H1 (cell line): ENCODE measurements around the gene PRKN. TPM values are rescaled to one million over a fixed set of nuclear protein-coding genes. Genes with fewer than 3 reads are reported as not detected.
A peak's percentile ranks its signal among the peaks of the same experiment; 100 is the strongest.

ENCODE experiments used
- CTCF ChIA-PET: fragments of 300-600 bp; sonication (Branson Sonifier 250); formaldehyde crosslinking; loops from one replicate; lab custom pipeline; 2021; ENCODE audit not compliant: partially characterized antibody; lab: Charles Lee
- POLR2A ChIA-PET: fragments of 300-600 bp; sonication (Branson Sonifier 250); formaldehyde crosslinking; loops from one replicate; lab custom pipeline; 2021; ENCODE audit warnings: inconsistent platforms; ENCODE audit not compliant: partially characterized antibody; lab: Charles Lee
- DNase-seq, 2 experiments: peaks; one replicate each; pipeline versions ENCODE4 v3.0.0 to v3.0.0-alpha.2; 2010 to 2022; ENCODE audit warnings: low spot score in 2 of 2, low read depth in 1 of 2, mixed read lengths in 1 of 2
- FAIRE-seq: peaks from 2 replicates; lab custom pipeline; 2011; peaks lifted over from hg19 to GRCh38; lab: Jason Lieb, UNC
- H2AFZ ChIP-seq: 2 replicates; pipeline ENCODE4 v1.8.1; 2012; ENCODE audit warnings: low read length, inconsistent platforms
- H2AK5ac ChIP-seq: 2 replicates; pipeline ENCODE4 v1.6.1; 2013; ENCODE audit warnings: low read depth, low read length
- H2BK120ac ChIP-seq: replicated peaks from 2 replicates; pipeline ENCODE3; 2013; ENCODE audit warnings: low read depth, low read length, inconsistent platforms
- H2BK12ac ChIP-seq: 2 replicates; pipeline ENCODE4 v1.6.1; 2013; ENCODE audit warnings: low read depth, low read length
- H2BK15ac ChIP-seq: 2 replicates; pipeline ENCODE4 v1.6.1; 2013; ENCODE audit warnings: low read length
- H2BK20ac ChIP-seq: 2 replicates; pipeline ENCODE4 v1.6.1; 2013; ENCODE audit warnings: low read length
- H2BK5ac ChIP-seq: 2 replicates; pipeline ENCODE4 v1.6.1; 2013; ENCODE audit warnings: low read depth, low read length
- H3K14ac ChIP-seq: 2 replicates; pipeline ENCODE4 v1.6.1; 2013; ENCODE audit warnings: inconsistent platforms; ENCODE audit not compliant: insufficient read length
- H3K18ac ChIP-seq: 2 replicates; pipeline ENCODE4 v1.6.1; 2013; ENCODE audit warnings: low read length; ENCODE audit errors: extremely low read depth
- H3K23ac ChIP-seq: 2 replicates; pipeline ENCODE4 v1.6.1; 2013; ENCODE audit warnings: inconsistent platforms; ENCODE audit not compliant: insufficient read length
- H3K23me2 ChIP-seq: 2 replicates; pipeline ENCODE4 v1.6.1; 2013; ENCODE audit warnings: low read depth, low read length
- H3K27ac ChIP-seq: 2 replicates; pipeline ENCODE4 v1.6.1; 2011; ENCODE audit warnings: low read depth, low read length, inconsistent platforms
- H3K27me3 ChIP-seq, 4 experiments: replicated peaks in 1 of 4; 1 replicate in 1 of 4; 2 replicates in 3 of 4; pipeline versions ENCODE4 v1.6.1 to v1.8.1; 2011 to 2013; ENCODE audit warnings: low read length in 3 of 4, mild to moderate bottlenecking in 3 of 4, inconsistent platforms in 2 of 4, mixed read lengths in 2 of 4, moderate library complexity in 1 of 4; ENCODE audit not compliant: control insufficient read depth in 3 of 4, insufficient read depth in 3 of 4; ENCODE audit errors: extremely low read depth in 1 of 4
- H3K36me3 ChIP-seq, 4 experiments: 2 replicates each; pipeline versions ENCODE4 v1.6.1 to v1.8.1; 2011 to 2013; ENCODE audit warnings: mild to moderate bottlenecking in 4 of 4, low read length in 3 of 4, moderate library complexity in 2 of 4, control low read depth in 1 of 4, inconsistent platforms in 1 of 4; ENCODE audit not compliant: insufficient read depth in 4 of 4, control insufficient read depth in 2 of 4
- H3K4ac ChIP-seq: replicated peaks from 2 replicates; pipeline ENCODE3; 2013; ENCODE audit warnings: low read length, low read depth, mixed read lengths, inconsistent platforms; ENCODE audit not compliant: insufficient read length
- H3K4me1 ChIP-seq, 4 experiments: replicated peaks in 1 of 4; 1 replicate in 1 of 4; 2 replicates in 3 of 4; pipeline versions ENCODE4 v1.6.1 to v1.8.1; 2011 to 2013; ENCODE audit warnings: low read length in 3 of 4, inconsistent platforms in 2 of 4, mixed read lengths in 1 of 4; ENCODE audit not compliant: insufficient read depth in 4 of 4, control insufficient read depth in 3 of 4
- H3K4me2 ChIP-seq, 2 experiments: 2 replicates each; pipeline versions ENCODE4 v1.6.1 to v1.8.1; 2011 to 2013; ENCODE audit warnings: low read depth in 2 of 2, low read length in 2 of 2, control low read depth in 1 of 2, inconsistent platforms in 1 of 2, mild to moderate bottlenecking in 1 of 2; ENCODE audit not compliant: insufficient read depth in 1 of 2
- H3K4me3 ChIP-seq, 4 experiments: fragments of 200-600, 300-600 bp in 1 of 4; sonication (generic), shearing (Covaris generic), sonication (Bioruptor Twin) in 1 of 4; 2 replicates each; pipeline versions ENCODE4 v1.5.1 to v1.8.1; 2011 to 2016; ENCODE audit warnings: low read length in 4 of 4, low read depth in 3 of 4, control low read depth in 2 of 4, inconsistent platforms in 2 of 4, mild to moderate bottlenecking in 2 of 4, mixed read lengths in 1 of 4, moderate library complexity in 1 of 4; ENCODE audit not compliant: insufficient read depth in 2 of 4; ENCODE audit errors: extremely low read depth in 1 of 4
- H3K56ac ChIP-seq: replicated peaks from 2 replicates; pipeline ENCODE3; 2013; ENCODE audit warnings: low read depth, mild to moderate bottlenecking, mixed read lengths, low read length, inconsistent platforms; ENCODE audit not compliant: insufficient read length
- H3K79me1 ChIP-seq: 2 replicates; pipeline ENCODE4 v1.6.1; 2013; ENCODE audit warnings: low read depth, low read length, control low read depth
- H3K79me2 ChIP-seq, 2 experiments: 2 replicates each; pipeline versions ENCODE4 v1.6.1 to v1.8.1; 2012 to 2013; ENCODE audit warnings: low read length in 2 of 2, mild to moderate bottlenecking in 2 of 2, inconsistent platforms in 1 of 2; ENCODE audit not compliant: insufficient read depth in 2 of 2, control insufficient read depth in 1 of 2
- H3K9ac ChIP-seq, 4 experiments: replicated peaks in 1 of 4; 1 replicate in 1 of 4; 2 replicates in 3 of 4; pipeline versions ENCODE4 v1.6.1 to v1.8.1; 2011 to 2013; ENCODE audit warnings: low read depth in 3 of 4, low read length in 3 of 4, control low read depth in 2 of 4, mild to moderate bottlenecking in 2 of 4, moderate library complexity in 2 of 4, inconsistent platforms in 1 of 4; ENCODE audit errors: extremely low read depth in 1 of 4
- H3K9me3 ChIP-seq, 2 experiments: 2 replicates each; pipeline versions ENCODE4 v1.6.1 to v1.8.1; 2012 to 2013; ENCODE audit warnings: mild to moderate bottlenecking in 2 of 2, moderate library complexity in 2 of 2, control low read depth in 1 of 2, inconsistent platforms in 1 of 2, low read depth in 1 of 2, low read length in 1 of 2, mixed read lengths in 1 of 2; ENCODE audit not compliant: insufficient read depth in 2 of 2
- H4K20me1 ChIP-seq, 2 experiments: replicated peaks in 1 of 2; 2 replicates each; pipeline versions ENCODE3 to v1.8.1; 2011 to 2013; ENCODE audit warnings: inconsistent platforms in 2 of 2, low read length in 2 of 2, mild to moderate bottlenecking in 1 of 2; ENCODE audit not compliant: insufficient read depth in 2 of 2, control insufficient read depth in 1 of 2
- H4K5ac ChIP-seq: 2 replicates; pipeline ENCODE4 v1.6.1; 2013; ENCODE audit warnings: low read length, low read depth, mixed read lengths, inconsistent platforms; ENCODE audit not compliant: insufficient read length
- H4K8ac ChIP-seq: 2 replicates; pipeline ENCODE4 v1.8.0; 2013; ENCODE audit warnings: mild to moderate bottlenecking, moderate library complexity, low read length, inconsistent platforms; ENCODE audit not compliant: insufficient read depth; ENCODE audit errors: extremely low read depth
- H4K91ac ChIP-seq: replicated peaks from 2 replicates; pipeline ENCODE3; 2013; ENCODE audit warnings: low read length, mixed read lengths, inconsistent platforms; ENCODE audit not compliant: insufficient read length
- TAF7 ChIP-seq: optimal IDR thresholded peaks from 2 replicates; pipeline ENCODE3; 2011; ENCODE audit warnings: low read depth, mild to moderate bottlenecking, inconsistent platforms, low read length, moderate library complexity, borderline replicate concordance
- WGBS, 2 experiments: shearing (Covaris generic) in 1 of 2; methylation state at CpG; one replicate each; pipeline versions ENCODE4 v1.1.6 to v1.1.7; 2013 to 2015; ENCODE audit warnings: low lambda C conversion rate in 2 of 2, mixed read lengths in 2 of 2, inconsistent platforms in 1 of 2, low coverage in 1 of 2, missing lambda C conversion rate in 1 of 2; ENCODE audit not compliant: insufficient replicate concordance in 2 of 2, insufficient coverage in 1 of 2, insufficient read length in 1 of 2; ENCODE audit errors: extremely low coverage in 1 of 2, missing lambda C conversion rate in 1 of 2; 5-methylcytosine and 5-hydroxymethylcytosine counted together
- polyA plus RNA-seq, 7 experiments: library from polyadenylated mRNA; depleted of rRNA in 3 of 7; stranded (reverse) in 5 of 7; unstranded in 2 of 7; fragments of >200 nt in 5 of 7; fragments of 200-250 nt in 2 of 7; gene quantifications; 1 replicate in 5 of 7; 2 replicates in 1 of 7; 4 replicates in 1 of 7; pipeline versions ENCODE4 v1.2.1 to v1.2.3, GENCODE V29; 2011 to 2013; ENCODE audit warnings: missing spikeins in 2 of 7, mixed read lengths in 2 of 7
- total RNA-seq: library from RNA; stranded (reverse); fragmentation: NEBNext Ultra II Directional; extraction: Animal tissue kit (Norgen Biotek cat#: 25700); gene quantifications from 2 replicates; pipeline ENCODE4 v1.2.1, GENCODE V29; 2021

The PRKN gene
- total and polyA plus RNA-seq, 2 of the 8 experiments (the other 6 are each of a cell fraction or from before 2014, with no cell fraction given) = 0.13 to 0.29 TPM

DNA sequence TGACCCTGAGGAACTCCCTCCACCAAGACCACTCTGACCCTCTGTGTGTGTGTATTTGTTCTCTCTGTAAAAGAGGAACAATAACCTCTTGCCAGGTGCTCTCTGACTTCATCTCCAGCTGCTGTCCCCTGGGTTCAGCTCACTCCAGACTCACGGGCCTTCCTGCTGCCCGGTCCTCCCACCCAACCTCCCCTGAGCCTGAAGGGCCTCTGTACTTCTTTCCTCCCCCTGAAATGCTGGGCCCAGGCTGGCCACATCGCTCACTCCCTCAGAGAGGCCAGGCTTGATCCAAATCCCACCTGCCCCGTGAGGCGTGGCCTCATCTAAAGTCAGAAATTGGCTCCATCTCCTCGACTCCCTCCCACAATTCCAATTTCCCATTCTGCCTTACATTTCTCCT is 202.4 kb downstream of the PRKN start:
- no peak overlapping the region for H2BK120ac ChIP-seq
- no peaks in the 10 kb centered on the region for H3K27me3 ChIP-seq
- no peak overlapping the region for H2BK20ac ChIP-seq
- no peak overlapping the region for H3K56ac ChIP-seq
- H4K91ac ChIP-seq = no peak overlapping the region
- H4K20me1 ChIP-seq = no peaks in the 10 kb centered on the region
- CTCF ChIA-PET = no interaction called here
- no peak overlapping the region for H4K8ac ChIP-seq
- H3K4me2 ChIP-seq = no peak overlapping the region
- no peak overlapping the region for H3K4me3 ChIP-seq
- H3K18ac ChIP-seq = no peak overlapping the region
- no peak overlapping the region for H3K14ac ChIP-seq
- 87% methylated on average over 6 of the region's 6 CpGs; no CpG with 5 or more reads in 1 of the 2 experiments for WGBS, 2 experiments
- H3K79me2 ChIP-seq = no peaks in the 10 kb centered on the region
- H3K4ac ChIP-seq = no peak overlapping the region
- no peaks in the 10 kb centered on the region for H3K79me1 ChIP-seq
- FAIRE-seq (no peak), DNase-seq (no peak)
- POLR2A ChIA-PET = no interaction called here
- no peak overlapping the region for H2BK15ac ChIP-seq
- H3K36me3 ChIP-seq = no peaks in the 10 kb centered on the region
- no peak overlapping the region for H3K23ac ChIP-seq
- no peaks in the 10 kb centered on the region for H3K23me2 ChIP-seq
- H3K9me3 ChIP-seq = no peaks in the 10 kb centered on the region
- no peak for TF ChIP-seq TAF7
- H3K27ac ChIP-seq = no peak overlapping the region
- peaks cover 0 to 5% (median 1%) of the 10 kb centered on the region in 4 experiments; a peak in 2 of 7 replicates for H3K4me1 ChIP-seq
- H2BK5ac ChIP-seq = no peak overlapping the region
- H2AK5ac ChIP-seq = no peak overlapping the region
- no peak overlapping the region for H3K9ac ChIP-seq
- no peak overlapping the region for H2BK12ac ChIP-seq
- 0 out of 2 replicates have a peak overlapping the region, but pooled peaks have one; percentile 4 for H2AFZ ChIP-seq
- no peak overlapping the region for H4K5ac ChIP-seq
